ENCODE measurements around the gene HTRA3. TPM values are rescaled to one million over a fixed set of nuclear protein-coding genes. Genes with fewer than 3 reads are reported as not detected.

Gene HTRA3
- total and polyA plus RNA-seq, 2 of the 8 experiments (the other 6 are each of a cell fraction or from before 2014, with no cell fraction given) = 3.2 to 5.8 TPM

DNA sequence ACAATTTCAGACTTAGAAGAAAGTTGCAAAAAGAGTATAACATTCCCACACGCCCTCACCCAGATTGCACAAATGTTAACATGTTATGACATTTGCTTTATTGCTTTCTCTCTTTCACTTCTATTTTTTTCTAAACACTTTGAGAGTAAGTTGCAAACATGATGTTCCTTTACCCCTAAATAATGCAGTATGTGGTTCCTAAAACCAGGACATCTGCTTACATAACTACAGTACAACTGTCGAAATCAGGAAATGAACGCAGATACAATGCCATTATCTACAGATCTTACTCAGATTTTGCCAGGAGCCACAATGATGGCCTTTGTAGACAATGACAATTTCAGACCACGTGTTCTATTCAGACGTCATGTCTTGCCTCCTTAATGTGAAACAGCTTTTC, 48.1 kb upstream of the HTRA3 start (continued):
- TF ChIP-seq, protein P1, sequence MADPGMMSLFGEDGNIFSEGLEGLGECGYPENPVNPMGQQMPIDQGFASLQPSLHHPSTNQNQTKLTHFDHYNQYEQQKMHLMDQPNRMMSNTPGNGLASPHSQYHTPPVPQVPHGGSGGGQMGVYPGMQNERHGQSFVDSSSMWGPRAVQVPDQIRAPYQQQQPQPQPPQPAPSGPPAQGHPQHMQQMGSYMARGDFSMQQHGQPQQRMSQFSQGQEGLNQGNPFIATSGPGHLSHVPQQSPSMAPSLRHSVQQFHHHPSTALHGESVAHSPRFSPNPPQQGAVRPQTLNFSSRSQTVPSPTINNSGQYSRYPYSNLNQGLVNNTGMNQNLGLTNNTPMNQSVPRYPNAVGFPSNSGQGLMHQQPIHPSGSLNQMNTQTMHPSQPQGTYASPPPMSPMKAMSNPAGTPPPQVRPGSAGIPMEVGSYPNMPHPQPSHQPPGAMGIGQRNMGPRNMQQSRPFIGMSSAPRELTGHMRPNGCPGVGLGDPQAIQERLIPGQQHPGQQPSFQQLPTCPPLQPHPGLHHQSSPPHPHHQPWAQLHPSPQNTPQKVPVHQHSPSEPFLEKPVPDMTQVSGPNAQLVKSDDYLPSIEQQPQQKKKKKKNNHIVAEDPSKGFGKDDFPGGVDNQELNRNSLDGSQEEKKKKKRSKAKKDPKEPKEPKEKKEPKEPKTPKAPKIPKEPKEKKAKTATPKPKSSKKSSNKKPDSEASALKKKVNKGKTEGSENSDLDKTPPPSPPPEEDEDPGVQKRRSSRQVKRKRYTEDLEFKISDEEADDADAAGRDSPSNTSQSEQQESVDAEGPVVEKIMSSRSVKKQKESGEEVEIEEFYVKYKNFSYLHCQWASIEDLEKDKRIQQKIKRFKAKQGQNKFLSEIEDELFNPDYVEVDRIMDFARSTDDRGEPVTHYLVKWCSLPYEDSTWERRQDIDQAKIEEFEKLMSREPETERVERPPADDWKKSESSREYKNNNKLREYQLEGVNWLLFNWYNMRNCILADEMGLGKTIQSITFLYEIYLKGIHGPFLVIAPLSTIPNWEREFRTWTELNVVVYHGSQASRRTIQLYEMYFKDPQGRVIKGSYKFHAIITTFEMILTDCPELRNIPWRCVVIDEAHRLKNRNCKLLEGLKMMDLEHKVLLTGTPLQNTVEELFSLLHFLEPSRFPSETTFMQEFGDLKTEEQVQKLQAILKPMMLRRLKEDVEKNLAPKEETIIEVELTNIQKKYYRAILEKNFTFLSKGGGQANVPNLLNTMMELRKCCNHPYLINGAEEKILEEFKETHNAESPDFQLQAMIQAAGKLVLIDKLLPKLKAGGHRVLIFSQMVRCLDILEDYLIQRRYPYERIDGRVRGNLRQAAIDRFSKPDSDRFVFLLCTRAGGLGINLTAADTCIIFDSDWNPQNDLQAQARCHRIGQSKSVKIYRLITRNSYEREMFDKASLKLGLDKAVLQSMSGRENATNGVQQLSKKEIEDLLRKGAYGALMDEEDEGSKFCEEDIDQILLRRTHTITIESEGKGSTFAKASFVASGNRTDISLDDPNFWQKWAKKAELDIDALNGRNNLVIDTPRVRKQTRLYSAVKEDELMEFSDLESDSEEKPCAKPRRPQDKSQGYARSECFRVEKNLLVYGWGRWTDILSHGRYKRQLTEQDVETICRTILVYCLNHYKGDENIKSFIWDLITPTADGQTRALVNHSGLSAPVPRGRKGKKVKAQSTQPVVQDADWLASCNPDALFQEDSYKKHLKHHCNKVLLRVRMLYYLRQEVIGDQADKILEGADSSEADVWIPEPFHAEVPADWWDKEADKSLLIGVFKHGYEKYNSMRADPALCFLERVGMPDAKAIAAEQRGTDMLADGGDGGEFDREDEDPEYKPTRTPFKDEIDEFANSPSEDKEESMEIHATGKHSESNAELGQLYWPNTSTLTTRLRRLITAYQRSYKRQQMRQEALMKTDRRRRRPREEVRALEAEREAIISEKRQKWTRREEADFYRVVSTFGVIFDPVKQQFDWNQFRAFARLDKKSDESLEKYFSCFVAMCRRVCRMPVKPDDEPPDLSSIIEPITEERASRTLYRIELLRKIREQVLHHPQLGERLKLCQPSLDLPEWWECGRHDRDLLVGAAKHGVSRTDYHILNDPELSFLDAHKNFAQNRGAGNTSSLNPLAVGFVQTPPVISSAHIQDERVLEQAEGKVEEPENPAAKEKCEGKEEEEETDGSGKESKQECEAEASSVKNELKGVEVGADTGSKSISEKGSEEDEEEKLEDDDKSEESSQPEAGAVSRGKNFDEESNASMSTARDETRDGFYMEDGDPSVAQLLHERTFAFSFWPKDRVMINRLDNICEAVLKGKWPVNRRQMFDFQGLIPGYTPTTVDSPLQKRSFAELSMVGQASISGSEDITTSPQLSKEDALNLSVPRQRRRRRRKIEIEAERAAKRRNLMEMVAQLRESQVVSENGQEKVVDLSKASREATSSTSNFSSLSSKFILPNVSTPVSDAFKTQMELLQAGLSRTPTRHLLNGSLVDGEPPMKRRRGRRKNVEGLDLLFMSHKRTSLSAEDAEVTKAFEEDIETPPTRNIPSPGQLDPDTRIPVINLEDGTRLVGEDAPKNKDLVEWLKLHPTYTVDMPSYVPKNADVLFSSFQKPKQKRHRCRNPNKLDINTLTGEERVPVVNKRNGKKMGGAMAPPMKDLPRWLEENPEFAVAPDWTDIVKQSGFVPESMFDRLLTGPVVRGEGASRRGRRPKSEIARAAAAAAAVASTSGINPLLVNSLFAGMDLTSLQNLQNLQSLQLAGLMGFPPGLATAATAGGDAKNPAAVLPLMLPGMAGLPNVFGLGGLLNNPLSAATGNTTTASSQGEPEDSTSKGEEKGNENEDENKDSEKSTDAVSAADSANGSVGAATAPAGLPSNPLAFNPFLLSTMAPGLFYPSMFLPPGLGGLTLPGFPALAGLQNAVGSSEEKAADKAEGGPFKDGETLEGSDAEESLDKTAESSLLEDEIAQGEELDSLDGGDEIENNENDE (IDR thresholded peaks at IDR 0.05; ENCODE audit: insufficient replicate concordance, low read length) = no peak
- TF ChIP-seq PHF8 (conservative IDR thresholded peaks at IDR 0.05; ENCODE audit: low read depth, low read length) (no peak), E2F6 (IDR thresholded peaks at IDR 0.05) (no peak), POLR2A (IDR thresholded peaks at IDR 0.05; ENCODE audit: control extremely low read depth in 1 of 2, low read depth in 2 of 2, low read length in 2 of 2) (no peak), RAD21 (IDR thresholded peaks at IDR 0.05 in 1 of 2, conservative IDR thresholded peaks at IDR 0.05 in 1 of 2; ENCODE audit: low read depth in 2 of 2, low read length in 2 of 2) (no peak), SIX5 (IDR thresholded peaks at IDR 0.05; ENCODE audit: low read depth, low read length) (no peak), ATF3 (IDR thresholded peaks at IDR 0.05; ENCODE audit: insufficient read depth, low read depth, low read length) (no peak), EZH2 (IDR thresholded peaks at IDR 0.05; ENCODE audit: low read depth, low read length, severe bottlenecking) (no peak)

All from H1 (cell line).